Fibroblast of skin of right biceps (primary cell): Measurements from ENCODE around the gene MACC1.

Experiments used
- DNase-seq: peaks from one replicate; pipeline ENCODE4 v3.0.0-alpha.2; 2013

Gene MACC1

GRCh38 chr7:20172736-20173334 lies 44.3 kb downstream of the MACC1 start:
- peak; percentile 62 for DNase-seq

- peak; percentile 22 for DNase-seq
Observed at GRCh38 chr7:20170633-20171032, 46.6 kb downstream of the MACC1 start.

GRCh38 chr7:20165146-20165510 lies 52.1 kb downstream of the MACC1 start:
- DNase-seq = no peak

- DNase-seq = peak; percentile 69
Observed at GRCh38 chr7:20164425-20165145, 52.6 kb downstream of the MACC1 start.

- DNase-seq = no peak
Observed at GRCh38 chr7:20162665-20163064, 54.5 kb downstream of the MACC1 start.

- DNase-seq = no peak
Observed at GRCh38 chr7:20159226-20159747, 57.9 kb downstream of the MACC1 start.

GRCh38 chr7:20158684-20159083 lies 58.5 kb downstream of the MACC1 start:
- DNase-seq = peak; percentile 19

GRCh38 chr7:20157456-20157855 lies 59.7 kb downstream of the MACC1 start:
- no peak for DNase-seq

GRCh38 chr7:20153999-20154398 lies 63.2 kb downstream of the MACC1 start:
- DNase-seq = peak; percentile 28

- DNase-seq = no peak
Observed at GRCh38 chr7:20153567-20153966, 63.6 kb downstream of the MACC1 start.

- DNase-seq = no peak
Observed at GRCh38 chr7:20152511-20152910, 64.7 kb downstream of the MACC1 start.

GRCh38 chr7:20151708-20152456 lies 65.3 kb downstream of the MACC1 start:
- no peak for DNase-seq

GRCh38 chr7:20146451-20146850 lies 70.7 kb downstream of the MACC1 start:
- peak; percentile 57 for DNase-seq

GRCh38 chr7:20144801-20145200 lies 72.4 kb downstream of the MACC1 start:
- no peak for DNase-seq

GRCh38 chr7:20141666-20142065 lies 75.5 kb downstream of the MACC1 start:
- DNase-seq = peak; percentile 35

GRCh38 chr7:20141002-20141345 lies 76.2 kb downstream of the MACC1 start:
- no peak for DNase-seq

GRCh38 chr7:20140291-20141001 lies 76.7 kb downstream of the MACC1 start:
- DNase-seq = peak; percentile 11

- DNase-seq = no peak
Observed at GRCh38 chr7:20136647-20137046, 80.5 kb downstream of the MACC1 start.

GRCh38 chr7:20133803-20134202 lies 83.4 kb downstream of the MACC1 start:
- no peak for DNase-seq

- no peak for DNase-seq
Observed at GRCh38 chr7:20132585-20132984, 84.6 kb downstream of the MACC1 start.

GRCh38 chr7:20131776-20132175 lies 85.4 kb downstream of the MACC1 start:
- DNase-seq = no peak

GRCh38 chr7:20129920-20130319 lies 87.3 kb downstream of the MACC1 start:
- no peak for DNase-seq

GRCh38 chr7:20128001-20128400 lies 89.2 kb downstream of the MACC1 start:
- DNase-seq = no peak
